Hematopoietic multipotent progenitor cell treated with erythropoietin and hydrocortisone succinate and interleukin-3 and kit ligand, for 17 days (in vitro differentiated cells): Measurements from ENCODE around the gene NELL1.

Experiments
- DNase-seq: peaks from one replicate; pipeline ENCODE4 v3.0.0-alpha.2; 2015; ENCODE audit warnings: low spot score

Gene NELL1

DNA sequence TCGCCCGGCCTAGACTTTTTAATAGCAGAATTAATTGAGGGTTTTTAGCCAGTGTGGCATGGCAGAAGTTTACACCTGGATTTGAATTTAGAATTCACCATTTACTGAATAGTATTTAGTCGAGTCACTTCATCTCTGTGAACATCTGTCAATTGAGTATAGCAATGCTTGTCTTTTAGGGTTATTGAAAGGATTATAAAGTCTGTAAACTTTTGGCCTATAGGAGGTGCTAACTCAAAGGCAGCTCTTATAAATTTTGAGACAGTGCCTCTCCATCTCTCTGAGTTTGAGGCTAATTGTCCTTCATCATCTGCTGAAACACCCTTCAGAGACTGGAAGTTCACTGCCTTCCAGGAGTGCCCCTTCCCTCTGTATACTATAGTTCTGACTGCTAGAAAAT lies 205.0 kb downstream of the NELL1 start:
- DNase-seq = no peak

GRCh38 chr11:20875889-20876288 lies 206.5 kb downstream of the NELL1 start:
- DNase-seq = no peak

DNA sequence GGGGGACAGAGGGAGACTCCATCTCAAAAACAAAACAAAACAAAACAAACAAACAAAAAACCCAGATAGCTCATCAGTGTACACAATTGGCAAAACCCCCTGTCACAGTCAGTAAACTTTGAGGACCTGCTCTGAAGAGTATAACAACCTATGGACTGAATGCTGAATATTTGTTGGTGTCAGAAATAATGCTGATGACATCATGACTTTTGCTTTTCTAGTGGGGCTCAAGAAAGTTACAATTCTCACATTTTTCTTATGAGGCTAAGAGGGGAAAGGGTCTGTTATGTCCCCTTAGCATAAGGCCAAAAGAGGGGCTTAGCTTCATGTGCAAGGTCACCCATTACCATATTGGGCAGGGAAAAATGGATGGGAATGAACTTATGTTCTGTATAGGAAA lies 207.4 kb downstream of the NELL1 start:
- no peak for DNase-seq

DNA sequence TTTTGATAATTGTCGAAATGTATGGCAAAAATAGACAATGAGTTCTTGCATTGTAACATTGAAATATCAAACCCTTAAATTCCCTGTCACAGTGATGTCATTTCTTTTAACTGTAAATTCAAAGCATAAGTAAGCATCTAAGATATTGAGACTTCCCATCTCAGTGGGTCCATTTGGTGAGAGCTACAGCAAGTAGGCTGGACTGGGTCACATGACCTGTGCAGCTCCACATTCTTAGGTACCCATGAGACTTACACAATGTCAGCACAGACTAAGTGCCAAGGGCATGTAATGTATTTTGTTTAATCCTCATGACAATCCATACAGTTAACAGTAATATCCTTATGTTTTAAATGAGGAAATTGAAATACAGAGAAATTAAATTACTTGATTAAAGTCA lies 210.7 kb downstream of the NELL1 start:
- no peak for DNase-seq

DNA sequence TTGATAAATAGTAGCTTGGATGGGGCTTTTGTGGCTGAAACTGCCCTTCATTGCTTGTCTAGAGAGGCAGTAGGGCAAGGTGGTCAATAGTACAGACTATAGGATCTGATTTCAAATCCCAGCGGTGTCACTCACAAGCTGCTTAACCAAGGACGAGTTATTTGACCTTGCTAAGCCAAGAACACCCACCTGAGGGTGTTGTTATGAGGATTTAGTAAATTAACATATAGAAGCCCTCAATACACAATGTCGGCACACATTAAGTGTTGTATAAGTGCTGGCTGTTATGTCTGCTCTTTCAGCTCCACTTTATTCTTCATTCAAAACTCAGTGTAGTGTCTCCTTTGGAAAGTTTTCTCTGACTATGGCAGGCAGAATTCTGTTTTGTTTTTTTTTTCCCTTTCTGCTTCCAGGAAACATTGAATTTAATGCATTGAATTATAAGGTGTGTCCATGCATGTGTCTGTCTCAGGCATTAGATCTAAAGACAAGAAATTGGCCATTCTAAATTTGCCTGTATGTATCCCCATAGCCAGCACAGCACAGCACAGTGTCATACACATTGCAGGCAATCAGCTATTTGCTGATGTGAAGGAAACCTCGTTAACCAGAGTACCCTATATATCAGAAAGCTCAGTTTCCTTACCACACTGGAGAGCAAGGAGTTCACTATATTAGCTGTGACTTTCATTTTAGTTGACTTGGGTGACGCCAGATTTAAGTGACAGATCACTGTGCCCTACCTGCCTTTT lies 212.1 kb downstream of the NELL1 start:
- DNase-seq = no peak

DNA sequence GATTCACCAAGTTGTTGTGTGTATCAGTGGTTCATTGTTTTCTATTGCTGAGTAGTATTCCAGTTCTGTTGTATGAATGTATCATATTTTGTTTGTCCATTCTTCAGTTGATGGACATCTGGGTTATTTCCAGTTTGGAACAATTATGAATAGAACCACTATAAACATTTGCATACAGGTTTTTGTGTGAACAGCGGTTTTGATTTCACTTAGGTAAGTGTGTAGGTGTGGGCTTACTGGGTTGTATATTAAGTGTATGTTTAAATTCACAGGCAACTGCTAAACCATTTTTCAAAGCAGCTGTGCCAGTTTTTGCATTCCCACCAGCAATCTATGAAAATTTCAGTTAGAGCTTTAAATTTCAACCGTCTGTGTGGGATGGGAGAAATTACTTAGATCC lies 217.8 kb downstream of the NELL1 start:
- no peak for DNase-seq

GRCh38 chr11:20894296-20894695 lies 224.9 kb downstream of the NELL1 start:
- DNase-seq = no peak

DNA sequence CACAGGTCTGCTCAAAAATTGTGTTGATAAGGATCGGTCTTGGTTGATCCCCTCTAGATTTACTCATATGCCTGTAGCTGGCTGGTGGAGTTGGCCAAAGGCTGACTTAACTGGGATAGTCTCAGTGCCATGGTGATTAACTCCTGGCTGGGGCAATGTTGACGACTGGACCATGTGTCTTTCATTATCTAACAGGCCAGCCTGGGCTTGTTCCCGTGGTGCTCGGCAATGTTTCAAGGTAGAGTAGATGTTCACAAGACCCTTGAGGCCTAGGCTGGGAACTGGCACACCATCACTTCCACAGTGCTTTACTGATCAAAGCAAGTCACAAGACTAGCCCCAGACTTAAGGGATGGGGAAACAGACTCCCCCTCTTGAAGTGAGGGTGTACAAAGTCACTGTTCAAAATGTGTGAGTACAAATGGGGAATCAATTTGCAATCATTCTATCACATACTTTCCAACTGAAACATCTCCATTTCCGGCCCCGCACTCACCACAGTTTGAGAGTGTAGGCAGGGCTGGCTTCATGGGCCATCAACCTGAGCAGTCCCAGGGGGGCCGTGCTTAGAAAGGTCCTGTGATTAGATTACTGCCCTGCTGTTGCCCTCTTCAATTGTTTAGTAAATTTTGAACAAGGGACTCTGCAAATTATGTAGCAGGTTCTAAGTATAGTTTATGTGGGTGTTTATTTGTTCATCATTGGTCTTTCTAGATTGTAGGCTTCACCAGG lies 240.8 kb downstream of the NELL1 start:
- no peak for DNase-seq

DNA sequence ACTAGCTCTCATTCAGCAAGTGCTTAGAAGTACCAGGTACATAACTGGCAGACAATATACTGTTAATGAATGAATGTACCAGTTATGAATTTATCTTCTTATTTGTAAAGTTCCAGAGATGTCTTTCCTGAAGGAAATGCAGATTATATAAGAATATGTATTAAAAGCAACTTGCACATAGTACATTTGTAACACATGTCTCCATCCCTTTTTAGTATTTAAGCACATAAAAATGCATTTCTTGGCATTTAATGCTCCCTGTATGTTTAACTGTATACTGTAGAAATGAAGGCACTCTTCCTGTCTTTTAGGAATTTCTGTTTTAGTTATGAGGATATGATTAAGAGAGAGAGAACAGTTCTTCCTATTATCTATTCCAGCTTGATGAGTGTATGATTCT lies 241.3 kb downstream of the NELL1 start:
- DNase-seq = no peak

GRCh38 chr11:20912065-20912821 lies 242.9 kb downstream of the NELL1 start:
- DNase-seq = no peak

GRCh38 chr11:20912922-20913512 lies 243.6 kb downstream of the NELL1 start:
- DNase-seq = no peak

- no peak for DNase-seq
These were observed 247.9 kb downstream of the NELL1 start for GRCh38 chr11:20917306-20917705.

- no peak for DNase-seq
These were observed 257.6 kb downstream of the NELL1 start for GRCh38 chr11:20926799-20927540.

- DNase-seq = no peak
These were observed 261.6 kb downstream of the NELL1 start for GRCh38 chr11:20931029-20931428.

DNA sequence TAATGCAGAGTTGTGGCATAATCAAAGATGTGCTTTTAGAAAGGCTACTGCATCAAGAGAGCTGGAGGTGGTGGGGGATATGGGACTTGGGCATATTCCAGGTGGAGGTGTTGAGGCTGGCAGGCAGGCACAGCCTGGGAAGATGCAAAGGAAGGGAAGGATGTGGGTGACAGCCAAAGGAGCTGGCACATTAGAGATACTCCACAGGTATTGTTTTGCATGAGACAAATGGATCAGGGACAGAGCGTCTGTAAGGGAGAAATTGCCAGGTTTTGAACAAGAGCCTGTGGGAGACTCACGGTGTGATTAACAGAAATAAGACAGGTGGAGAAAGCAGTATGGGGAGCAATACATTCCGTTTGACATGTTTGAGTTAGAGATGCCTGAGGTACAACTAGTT lies 263.7 kb downstream of the NELL1 start:
- DNase-seq = no peak

- no peak for DNase-seq
These were observed 264.6 kb downstream of the NELL1 start for GRCh38 chr11:20933958-20934357.

DNA sequence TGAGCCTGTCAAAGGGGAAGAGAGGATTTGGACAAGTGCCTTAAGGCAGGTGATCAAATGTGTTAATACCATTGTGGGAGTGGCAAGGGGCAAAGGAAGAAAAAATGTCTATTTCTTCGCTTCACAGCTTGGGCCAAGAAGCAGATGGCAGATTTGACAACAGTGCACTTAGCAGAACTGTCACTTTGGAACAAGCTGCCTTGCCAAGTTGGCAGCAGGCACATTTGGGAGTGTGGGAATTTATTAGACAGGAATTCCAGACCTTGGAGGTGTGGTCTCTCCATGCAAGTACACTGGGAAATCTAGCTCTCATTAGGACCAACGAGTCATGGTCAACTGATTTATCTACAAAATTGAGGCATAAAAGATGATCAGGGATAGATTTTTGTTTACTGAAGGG lies 265.1 kb downstream of the NELL1 start:
- no peak for DNase-seq

DNA sequence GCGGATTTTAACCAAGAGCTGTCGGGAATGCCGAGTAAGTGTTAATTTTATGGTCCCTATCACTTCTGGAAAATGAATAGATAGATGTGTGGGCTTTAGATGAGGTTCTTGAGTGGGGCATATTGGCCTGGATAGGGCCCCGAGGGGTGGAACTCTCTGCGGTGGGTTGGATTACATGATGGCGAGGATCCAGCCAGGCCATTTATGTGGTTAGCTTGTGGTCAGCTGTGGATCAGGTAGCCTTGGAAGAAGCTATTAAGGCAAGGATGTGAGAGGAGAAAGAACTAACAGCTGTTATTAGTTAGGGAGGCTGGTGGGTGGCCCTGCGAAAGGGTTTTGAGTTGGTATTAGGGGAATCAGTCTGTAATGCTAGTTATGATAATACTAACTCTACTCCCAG lies 268.4 kb downstream of the NELL1 start:
- DNase-seq = no peak

- DNase-seq = no peak
These were observed 280.2 kb downstream of the NELL1 start for GRCh38 chr11:20949585-20949984.

DNA sequence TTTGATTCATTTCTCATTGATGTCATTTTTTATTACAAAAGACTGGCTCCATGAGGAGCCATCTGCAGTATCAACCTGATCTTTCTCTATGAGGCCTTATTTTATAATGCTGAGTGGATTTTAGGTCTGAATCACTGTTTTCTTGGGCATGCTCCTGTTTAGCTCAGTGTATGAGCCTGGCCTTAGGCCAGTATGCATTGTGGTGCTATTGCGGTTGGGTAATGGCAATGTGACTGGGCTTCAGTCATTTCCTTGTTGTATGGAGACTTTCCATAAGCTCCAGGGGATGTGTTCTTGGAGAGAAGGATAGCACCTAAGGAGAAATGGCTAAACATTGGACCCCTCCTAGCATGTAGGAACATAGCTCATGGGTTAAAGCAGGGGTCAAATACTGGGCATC lies 293.2 kb downstream of the NELL1 start:
- no peak for DNase-seq

GRCh38 chr11:20963596-20963995 lies 294.2 kb downstream of the NELL1 start:
- DNase-seq = no peak

- no peak for DNase-seq
These were observed 295.6 kb downstream of the NELL1 start for GRCh38 chr11:20964985-20965384.
